Smooth muscle cell (in vitro differentiated cells): ENCODE data around the gene MAP2K7. TPM values are rescaled to one million over a fixed set of nuclear protein-coding genes. Genes with fewer than 3 reads are reported as not detected.
"Not testable (repeated sequence)": the region's sequence is repeated elsewhere in the genome, so short reads cannot be mapped to it uniquely, and the experiment has no call there.

Experiments used
- DNase-seq: peaks from one replicate; lab custom pipeline; 2025; ENCODE audit not compliant: unreplicated experiment; lab: John Stamatoyannopoulos, UW
- H2AFZ ChIP-seq: fragments of 200-600 bp; sonication (generic); 2 replicates; pipeline ENCODE4 v1.6.0; 2016; ENCODE audit warnings: antibody characterized with exemption, low read depth, mild to moderate bottlenecking
- H3F3A ChIP-seq: fragments of 200-600 bp; sonication (generic); 2 replicates; pipeline ENCODE4 v1.6.0; 2017; ENCODE audit warnings: antibody characterized with exemption, low read depth
- H3K27ac ChIP-seq: fragments of 200-600 bp; sonication (generic); 2 replicates; pipeline ENCODE4 v1.5.1; 2016; ENCODE audit warnings: low read depth, mild to moderate bottlenecking
- H3K27me3 ChIP-seq: fragments of 200-600 bp; sonication (generic); 2 replicates; pipeline ENCODE4 v1.6.1; 2016; ENCODE audit warnings: low read depth, mild to moderate bottlenecking
- H3K36me3 ChIP-seq: fragments of 200-600 bp; sonication (generic); 2 replicates; pipeline ENCODE4 v1.5.1; 2016; ENCODE audit warnings: low read depth
- H3K4me1 ChIP-seq: fragments of 200-600 bp; sonication (generic); 2 replicates; pipeline ENCODE4 v1.5.1; 2016; ENCODE audit warnings: low read depth
- H3K4me2 ChIP-seq: fragments of 200-600 bp; sonication (generic); 2 replicates; pipeline ENCODE4 v1.6.0; 2016; ENCODE audit warnings: mild to moderate bottlenecking
- H3K4me3 ChIP-seq: fragments of 200-600 bp; sonication (generic); 2 replicates; pipeline ENCODE4 v1.5.1; 2016; ENCODE audit warnings: mild to moderate bottlenecking
- H3K79me2 ChIP-seq: fragments of 200-600 bp; sonication (generic); 2 replicates; pipeline ENCODE4 v1.6.0; 2016; ENCODE audit warnings: low read depth, mild to moderate bottlenecking
- H3K9ac ChIP-seq: fragments of 200-600 bp; sonication (generic); 2 replicates; pipeline ENCODE4 v1.6.0; 2016; ENCODE audit warnings: low read depth
- H3K9me3 ChIP-seq: fragments of 200-600 bp; sonication (generic); replicated peaks from 2 replicates; pipeline ENCODE4 v1.5.1; 2016; ENCODE audit warnings: low read depth
- H4K20me1 ChIP-seq: fragments of 200-600 bp; sonication (generic); 2 replicates; pipeline ENCODE4 v1.6.0; 2016; ENCODE audit warnings: low read depth
- CTCF ChIP-seq: fragments of 200-600 bp; sonication (generic); IDR thresholded peaks from 2 replicates; pipeline ENCODE4 v1.5.1; 2017; ENCODE audit warnings: borderline replicate concordance, mild to moderate bottlenecking, antibody characterized with exemption; ENCODE audit not compliant: insufficient read depth, poor library complexity, severe bottlenecking
- WGBS: methylation state at CpG from one replicate; pipeline ENCODE4 v1.1.7; 2016; ENCODE audit warnings: low lambda C conversion rate; 5-methylcytosine and 5-hydroxymethylcytosine counted together
- polyA plus RNA-seq: library from polyadenylated mRNA; unstranded; fragments of >200 nt; fragmentation: Nextera tagmentation; extraction: Ambion mirVana; gene quantifications from 2 replicates; pipeline ENCODE4 v1.2.1, GENCODE V29; 2016
- total RNA-seq: library from RNA; depleted of rRNA; stranded (reverse); fragments of >200 nt; gene quantifications from 2 replicates; pipeline ENCODE4 v1.2.3, GENCODE V29; 2014

MAP2K7 gene
- total and polyA plus RNA-seq, 2 experiments from 2014 or later: 6.7 to 9.2 TPM

DNA sequence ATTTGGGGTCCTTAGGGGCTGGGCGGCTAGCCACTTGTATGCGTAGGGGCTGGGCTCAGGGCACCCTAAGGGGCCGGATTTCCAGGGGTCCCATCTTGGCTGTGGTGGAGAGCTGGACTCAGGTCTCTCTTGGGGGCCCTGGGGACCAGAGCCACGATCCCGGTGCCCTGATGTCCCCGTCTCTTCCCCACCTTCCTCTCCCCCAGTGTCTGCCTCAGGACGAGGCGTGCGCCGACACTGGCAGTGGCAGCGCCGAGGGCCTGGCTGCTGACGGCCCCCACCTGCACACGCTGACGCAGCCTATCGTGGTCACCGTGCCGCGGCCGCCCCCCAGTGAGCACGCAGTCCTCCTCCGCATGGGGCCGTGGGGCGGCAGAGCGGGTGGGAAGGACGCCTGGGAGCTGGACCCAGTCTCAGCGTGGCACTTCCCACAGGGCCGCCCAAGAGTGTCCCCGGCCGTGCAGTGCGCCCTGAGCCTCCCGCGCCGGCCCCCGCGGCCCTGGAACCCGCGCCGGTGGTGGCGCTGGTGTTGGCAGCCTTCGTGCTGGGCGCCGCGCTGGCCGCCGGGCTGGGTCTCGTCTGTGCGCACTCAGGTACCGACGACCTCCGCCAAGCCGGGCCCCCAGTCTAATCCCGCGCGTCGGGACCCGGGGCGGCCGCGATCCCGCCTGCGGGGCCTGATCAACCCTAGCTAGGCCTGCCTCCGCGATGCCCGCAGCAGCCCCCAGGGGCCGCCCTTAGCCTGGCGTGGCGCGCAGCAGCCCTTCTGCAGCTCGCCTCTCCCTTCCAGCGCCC, 13.8 kb downstream of the MAP2K7 start:
- peak overlapping the region; percentile 35 for H3K9ac ChIP-seq
- peaks cover 6% of the 10 kb centered on the region for H4K20me1 ChIP-seq
- TF ChIP-seq CTCF: peak; percentile 55
- H3K4me3 ChIP-seq: peak overlapping the region; percentile 60
- no peaks in the 10 kb centered on the region for H3K36me3 ChIP-seq
- peak overlapping the region; percentile 28 for H3K27ac ChIP-seq
- no peaks in the 10 kb centered on the region for H3K79me2 ChIP-seq
- no peaks in the 10 kb centered on the region for H3K27me3 ChIP-seq
- no peaks in the 10 kb centered on the region for H3K9me3 ChIP-seq
- peak overlapping the region; percentile 98 for H3K4me2 ChIP-seq
- peaks cover 15% of the 10 kb centered on the region for H3K4me1 ChIP-seq
- WGBS: 3% methylated on average over 66 of the region's 71 CpGs
- peak; percentile 44 for DNase-seq
- H3F3A ChIP-seq: peaks cover 7% of the 10 kb centered on the region
- peak overlapping the region; percentile 75 for H2AFZ ChIP-seq

- Histone ChIP-seq H2AFZ (peak overlapping the region; percentile 75), H3K4me1 (peaks cover 15% of the 10 kb centered on the region), H3K4me2 (peak overlapping the region; percentile 98), H3K4me3 (peak overlapping the region; percentile 60)
- H3K27me3 ChIP-seq, H3F3A ChIP-seq, H3K36me3 ChIP-seq, H3K79me2 ChIP-seq, DNase-seq, H3K27ac ChIP-seq, H3K9me3 ChIP-seq, H3K9ac ChIP-seq, H4K20me1 ChIP-seq: not testable (repeated sequence)
- WGBS: 38% methylated on average over 29 of the region's 29 CpGs
Observed at GRCh38 chr19:7918062-7918614, 14.5 kb downstream of the MAP2K7 start.

DNA sequence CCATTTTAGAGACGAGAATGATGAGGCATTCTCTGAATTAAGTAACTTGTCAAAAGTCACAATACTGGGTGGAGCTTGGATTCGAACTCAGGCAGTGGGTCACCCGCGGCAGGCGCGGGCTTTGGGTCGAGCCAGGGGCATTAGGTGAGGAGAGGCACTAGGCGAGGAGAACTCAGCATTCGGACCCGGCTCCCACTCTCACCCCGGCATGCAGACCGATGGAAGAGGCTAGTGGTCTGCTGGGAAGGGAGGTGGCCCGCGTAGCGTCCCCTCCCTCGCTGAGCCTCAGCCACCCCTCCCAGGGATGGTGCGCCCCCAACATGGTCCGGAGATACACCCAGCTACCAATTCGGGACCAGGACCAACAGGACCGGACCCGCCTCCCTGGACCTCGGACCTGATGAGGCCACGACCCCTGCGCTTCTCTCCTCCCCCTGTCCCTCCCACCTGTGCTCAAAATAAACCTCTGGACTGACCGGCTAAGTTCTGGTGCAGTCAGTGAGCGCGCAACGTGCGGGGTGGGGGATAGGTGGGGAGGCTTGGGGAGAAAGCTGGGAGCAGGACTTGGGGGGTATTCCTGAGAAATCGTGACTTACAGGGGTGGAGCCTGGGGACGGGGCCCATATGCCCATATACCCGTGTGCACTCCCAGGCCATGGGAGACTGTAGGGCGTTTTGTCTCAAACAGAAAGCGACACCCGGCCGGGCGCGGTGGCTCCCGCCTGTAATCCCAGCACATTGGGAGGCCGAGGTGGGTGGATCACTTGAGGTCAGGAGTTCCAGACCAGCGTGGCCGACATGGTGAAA, 15.1 kb downstream of the MAP2K7 start:
- Histone ChIP-seq H3K79me2 (no peaks in the 10 kb centered on the region), H3K9me3 (no peaks in the 10 kb centered on the region), H2AFZ (no peak overlapping the region), H3K36me3 (no peaks in the 10 kb centered on the region), H3K9ac (no peak overlapping the region), H3K27ac (no peak overlapping the region), H3K4me3 (no peak overlapping the region), H3K4me1 (peaks cover 15% of the 10 kb centered on the region), H3F3A (peaks cover 7% of the 10 kb centered on the region), H3K4me2 (peak overlapping the region; percentile 98), H4K20me1 (peaks cover 6% of the 10 kb centered on the region), H3K27me3 (no peaks in the 10 kb centered on the region)
- no peak for DNase-seq
- 92% methylated on average over 36 of the region's 42 CpGs for WGBS
- no peak for TF ChIP-seq CTCF
